Right lung (tissue), 5 donors: ENCODE data around the gene SPEN. TPM values are rescaled to one million over a fixed set of nuclear protein-coding genes. Genes with fewer than 3 reads are reported as not detected.
A peak's percentile ranks its signal among the peaks of the same experiment; 100 is the strongest.
"Not testable (repeated sequence)": the region's sequence is repeated elsewhere in the genome, so short reads cannot be mapped to it uniquely, and the experiment has no call there.

Experiments
- DNase-seq, 2 donors: peaks; one replicate each; pipeline ENCODE4 v3.0.0-alpha.2; 2013
- polyA plus RNA-seq, 5 donors: library from polyadenylated mRNA; unstranded; fragments of 120-200 nt; gene quantifications; one replicate each; pipeline versions ENCODE4 v1.2.1 to v1.2.3, GENCODE V29; 2013; ENCODE audit warnings: inconsistent platforms in 1 of 5, low replicate concordance in 1 of 5; ENCODE audit not compliant: insufficient read length in 5 of 5, insufficient read depth in 1 of 5

SPEN gene
- polyA plus RNA-seq, 5 donors: 53.9 to 65.8 (median 55.9) TPM

GRCh38 chr1:15896841-15897610 is 49.5 kb downstream of the SPEN start:
- not testable (repeated sequence) for DNase-seq

- no peak for DNase-seq
These were observed 51.8 kb downstream of the SPEN start for GRCh38 chr1:15899266-15899665.

GRCh38 chr1:15900662-15901279 is 53.3 kb downstream of the SPEN start:
- peak in 1 of 2 donors; percentile 17 for DNase-seq

GRCh38 chr1:15902882-15903281 is 55.4 kb downstream of the SPEN start:
- DNase-seq: no peak

GRCh38 chr1:15908597-15908996 is 61.1 kb downstream of the SPEN start:
- no peak for DNase-seq

- DNase-seq: no peak
These were observed 63.6 kb downstream of the SPEN start for GRCh38 chr1:15911141-15911540.

- DNase-seq: no peak
These were observed 64.4 kb downstream of the SPEN start for GRCh38 chr1:15911927-15912326.

- DNase-seq: not testable (repeated sequence)
These were observed 66.1 kb downstream of the SPEN start for GRCh38 chr1:15913607-15914006.

- DNase-seq: no peak
These were observed 68.5 kb downstream of the SPEN start for GRCh38 chr1:15915991-15916390.

- no peak for DNase-seq
These were observed 68.9 kb downstream of the SPEN start for GRCh38 chr1:15916417-15916816.

GRCh38 chr1:15916916-15917315 is 69.4 kb downstream of the SPEN start:
- no peak for DNase-seq

- no peak for DNase-seq
These were observed 71.6 kb downstream of the SPEN start for GRCh38 chr1:15918962-15919715.

- DNase-seq: no peak
These were observed 75.7 kb downstream of the SPEN start for GRCh38 chr1:15923241-15923640.

- peak; percentile 33 to 45 for DNase-seq
These were observed 78.9 kb downstream of the SPEN start for GRCh38 chr1:15926448-15926847.

- no peak for DNase-seq
These were observed 81.8 kb downstream of the SPEN start for GRCh38 chr1:15928971-15929965.

GRCh38 chr1:15931401-15931800 is 83.9 kb downstream of the SPEN start:
- no peak for DNase-seq

- DNase-seq: no peak
These were observed 84.4 kb downstream of the SPEN start for GRCh38 chr1:15931884-15932283.

- DNase-seq: no peak
These were observed 85.1 kb downstream of the SPEN start for GRCh38 chr1:15932612-15933011.

- no peak for DNase-seq
These were observed 86.2 kb downstream of the SPEN start for GRCh38 chr1:15933684-15934083.

GRCh38 chr1:15934211-15935055 is 86.9 kb downstream of the SPEN start:
- DNase-seq: no peak
